Renal pelvis (tissue), 4 donors: ENCODE measurements around the gene ARHGAP9. TPM values are rescaled to one million over a fixed set of nuclear protein-coding genes. Genes with fewer than 3 reads are reported as not detected.
A peak's percentile ranks its signal among the peaks of the same experiment; 100 is the strongest.
"Not testable (repeated sequence)": the region's sequence is repeated elsewhere in the genome, so short reads cannot be mapped to it uniquely, and the experiment has no call there.

Experiments used
- DNase-seq: peaks from one replicate; pipeline ENCODE4 v3.0.0-alpha.2; 2013
- polyA plus RNA-seq, 3 donors: library from polyadenylated mRNA; unstranded; fragments of 120-200 nt; gene quantifications; one replicate each; pipeline ENCODE4 v1.2.1, GENCODE V29; 2013; ENCODE audit not compliant: insufficient read length in 3 of 3

ARHGAP9 gene
- polyA plus RNA-seq, 3 donors = 2.8 to 3.4 (median 3.3) TPM

DNA sequence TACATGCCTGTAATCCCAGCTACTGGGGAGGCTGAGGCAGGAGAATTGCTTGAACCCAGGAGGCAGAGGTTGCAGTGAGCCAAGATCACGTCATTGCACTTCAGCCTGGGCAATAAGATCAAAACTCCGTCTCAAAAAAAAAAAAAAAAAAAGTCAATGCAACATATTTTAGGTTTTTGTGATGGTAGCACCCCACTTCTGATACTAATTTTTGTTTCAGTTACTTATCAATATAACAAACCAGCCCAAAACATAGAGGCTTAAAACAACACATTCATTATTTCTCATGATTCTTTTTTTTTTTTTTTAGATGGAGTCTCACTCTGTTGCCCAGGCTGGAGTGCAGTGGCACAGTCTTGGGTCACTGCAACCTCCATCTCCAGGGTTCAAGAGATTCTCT is 38.3 kb downstream of the ARHGAP9 start:
- DNase-seq = not testable (repeated sequence)

DNA sequence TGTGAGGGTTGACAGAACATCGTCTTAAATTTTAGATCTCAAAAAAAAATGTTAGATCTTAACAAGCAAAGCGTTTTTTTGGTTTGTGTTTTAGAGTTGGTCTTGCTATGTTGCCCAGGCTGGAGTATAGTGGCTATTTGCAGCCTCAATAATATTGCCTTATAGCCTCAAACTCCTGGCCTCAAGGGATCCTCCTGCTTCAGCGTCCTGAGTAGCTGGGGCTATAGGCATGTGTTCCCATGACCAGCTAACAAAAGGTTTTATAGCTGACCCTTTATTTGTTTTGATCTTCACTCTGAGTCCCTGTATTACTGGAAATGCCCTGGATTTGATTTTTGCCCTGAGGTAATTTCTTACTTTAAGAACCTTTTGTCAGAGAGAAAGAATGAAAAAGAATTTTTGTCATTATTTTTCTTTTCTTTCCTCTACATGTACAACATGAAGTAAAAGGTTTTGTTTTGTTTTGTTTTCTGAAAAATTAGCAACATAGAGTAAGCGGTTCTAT is 39.9 kb downstream of the ARHGAP9 start:
- no peak for DNase-seq

DNA sequence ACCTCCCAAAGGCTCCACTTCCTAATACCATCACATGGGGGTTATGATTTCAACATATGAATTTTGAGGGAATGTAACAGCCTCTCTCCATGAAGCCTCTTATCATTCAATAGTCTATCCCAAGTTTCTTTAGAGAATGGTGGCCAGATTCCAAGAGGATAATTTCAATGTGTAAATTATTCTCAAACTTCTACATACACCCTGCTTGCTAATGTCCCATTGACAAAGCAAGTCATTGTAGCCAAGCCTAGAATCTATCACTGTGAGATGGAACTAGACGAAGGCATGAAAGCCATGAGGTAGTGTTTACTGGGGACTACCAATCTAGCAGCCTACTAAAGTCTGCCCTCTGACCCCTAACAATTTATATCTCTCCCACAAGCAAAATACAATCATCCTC is 41.3 kb downstream of the ARHGAP9 start:
- DNase-seq = no peak

DNA sequence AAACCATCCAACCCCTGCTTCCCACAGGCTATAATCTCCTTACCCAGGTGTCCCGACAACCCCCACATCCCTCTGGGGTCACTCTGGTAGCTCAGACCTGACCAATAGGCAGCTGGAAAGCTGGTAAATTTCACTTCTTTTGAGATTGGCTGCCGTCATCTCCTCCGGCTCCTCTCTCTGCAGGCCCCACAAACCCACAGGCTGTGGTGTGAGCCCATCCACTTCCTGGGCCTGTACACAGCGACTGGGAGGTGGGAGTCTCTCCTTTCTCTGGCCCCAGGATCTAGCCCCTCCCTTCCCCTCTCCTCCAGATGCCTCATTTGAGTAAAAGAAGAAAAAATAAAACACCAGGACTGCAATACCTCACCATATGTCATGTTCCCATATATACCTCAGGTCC is 44.4 kb downstream of the ARHGAP9 start:
- no peak for DNase-seq

DNA sequence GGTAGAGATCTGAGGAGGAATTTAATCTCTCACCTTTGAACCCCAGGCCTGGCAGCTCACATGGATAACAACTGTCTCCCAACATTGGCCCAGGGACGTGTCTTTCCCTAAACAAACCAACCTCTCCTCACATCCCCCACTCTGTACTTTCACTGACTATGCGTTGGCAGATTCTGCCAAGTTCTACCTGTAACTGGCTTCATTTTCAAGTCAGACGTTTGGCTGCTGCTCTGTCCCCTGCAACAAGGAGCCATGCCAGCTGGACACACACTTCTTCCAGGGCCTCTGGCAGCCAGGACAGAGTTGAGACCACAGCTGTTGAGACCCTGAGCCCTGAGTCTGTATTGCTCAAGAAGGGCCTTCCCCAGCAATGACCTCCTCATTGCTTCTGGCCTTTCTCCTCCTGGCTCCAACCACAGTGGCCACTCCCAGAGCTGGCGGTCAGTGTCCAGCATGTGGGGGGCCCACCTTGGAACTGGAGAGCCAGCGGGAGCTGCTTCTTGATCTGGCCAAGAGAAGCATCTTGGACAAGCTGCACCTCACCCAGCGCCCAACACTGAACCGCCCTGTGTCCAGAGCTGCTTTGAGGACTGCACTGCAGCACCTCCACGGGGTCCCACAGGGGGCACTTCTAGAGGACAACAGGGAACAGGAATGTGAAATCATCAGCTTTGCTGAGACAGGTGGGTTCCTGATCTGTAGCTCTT is 45.0 kb downstream of the ARHGAP9 start, which contains the start of gene INHBC:
TSS of gene INHBC (plus strand) at position 268 of the 707 bp plus-strand sequence. CDS start at position 371, 103 bp downstream.
- DNase-seq = no peak

DNA sequence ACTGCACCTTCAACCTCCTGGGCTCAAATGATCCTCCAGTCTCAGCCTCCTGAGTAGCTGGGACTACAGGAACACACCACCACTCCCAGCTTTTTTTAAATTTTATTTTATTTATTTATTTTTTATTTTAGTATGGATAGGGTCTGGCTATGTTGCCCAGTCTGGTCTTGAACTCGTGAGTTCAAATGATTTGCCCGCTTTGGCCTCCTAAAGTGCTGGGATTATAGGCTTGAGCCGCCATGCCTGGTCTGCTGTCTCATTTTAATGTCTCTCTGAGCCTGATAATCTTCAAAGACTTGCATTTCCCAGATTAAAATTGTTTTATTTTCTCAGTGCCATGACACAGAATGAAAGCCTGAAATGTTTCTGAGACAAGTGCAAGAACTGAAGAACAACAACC is 46.3 kb downstream of the ARHGAP9 start:
- DNase-seq = no peak

DNA sequence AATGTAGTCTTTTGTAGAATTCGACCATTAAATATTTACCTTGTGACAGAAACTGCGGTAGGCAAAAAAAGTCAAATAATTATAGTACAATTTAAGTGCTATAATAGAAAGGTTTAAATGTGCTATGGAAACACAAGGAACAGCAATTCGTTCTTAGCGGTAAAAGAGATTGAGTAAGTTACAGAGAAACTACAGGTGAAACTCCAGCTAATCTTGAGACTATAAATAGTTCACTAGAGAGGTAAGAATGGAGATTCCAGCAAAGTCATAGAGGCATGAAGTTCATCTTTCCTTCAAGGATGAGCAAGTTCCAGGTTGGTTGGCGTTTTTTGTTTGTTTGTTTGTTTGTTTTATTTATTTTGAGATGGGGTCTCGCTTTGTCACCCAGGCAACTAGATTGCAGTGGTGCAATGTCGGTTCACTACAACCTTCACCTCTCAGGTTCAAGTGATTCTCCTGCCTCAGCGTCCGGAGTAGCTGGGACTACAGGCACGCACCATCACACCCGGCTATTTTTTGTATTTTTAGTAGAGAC is 47.9 kb downstream of the ARHGAP9 start:
- DNase-seq = no peak

DNA sequence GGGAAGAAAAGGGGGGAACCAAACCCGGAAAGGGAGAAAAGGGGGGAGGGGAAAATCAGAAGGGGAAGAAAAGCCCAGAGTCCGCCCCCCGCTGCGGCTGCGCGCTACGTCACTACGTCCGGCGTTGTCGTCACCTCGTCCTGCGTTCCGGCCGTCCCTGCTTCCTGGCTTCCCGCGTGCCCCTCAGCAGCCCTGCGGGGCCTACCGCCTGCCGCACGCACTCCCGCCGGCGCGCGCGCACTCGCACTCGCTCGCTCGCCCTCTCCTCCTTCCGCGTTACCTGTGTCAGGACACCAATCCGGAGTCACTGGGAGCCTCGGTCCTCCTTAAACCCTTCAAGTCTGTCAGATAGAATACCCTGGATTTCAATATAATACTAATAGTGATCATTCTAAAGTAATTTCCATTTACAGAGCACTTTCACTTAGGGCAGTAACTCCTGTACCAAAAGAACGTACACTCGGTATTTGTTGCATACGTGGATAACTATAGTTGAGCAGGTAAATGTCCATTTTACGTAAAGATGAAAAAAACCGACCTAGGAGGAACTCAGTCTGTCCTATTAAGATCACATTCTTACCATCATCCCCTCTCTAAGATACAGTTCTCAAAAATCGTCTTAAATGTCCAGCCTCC is 48.6 kb downstream of the ARHGAP9 start, which contains the start of gene R3HDM2:
TSS of gene R3HDM2 (minus strand) at position 113 of the 636 bp plus-strand sequence. CDS start 120,615 bp downstream, outside the sequence.
- DNase-seq = peak; percentile 94

DNA sequence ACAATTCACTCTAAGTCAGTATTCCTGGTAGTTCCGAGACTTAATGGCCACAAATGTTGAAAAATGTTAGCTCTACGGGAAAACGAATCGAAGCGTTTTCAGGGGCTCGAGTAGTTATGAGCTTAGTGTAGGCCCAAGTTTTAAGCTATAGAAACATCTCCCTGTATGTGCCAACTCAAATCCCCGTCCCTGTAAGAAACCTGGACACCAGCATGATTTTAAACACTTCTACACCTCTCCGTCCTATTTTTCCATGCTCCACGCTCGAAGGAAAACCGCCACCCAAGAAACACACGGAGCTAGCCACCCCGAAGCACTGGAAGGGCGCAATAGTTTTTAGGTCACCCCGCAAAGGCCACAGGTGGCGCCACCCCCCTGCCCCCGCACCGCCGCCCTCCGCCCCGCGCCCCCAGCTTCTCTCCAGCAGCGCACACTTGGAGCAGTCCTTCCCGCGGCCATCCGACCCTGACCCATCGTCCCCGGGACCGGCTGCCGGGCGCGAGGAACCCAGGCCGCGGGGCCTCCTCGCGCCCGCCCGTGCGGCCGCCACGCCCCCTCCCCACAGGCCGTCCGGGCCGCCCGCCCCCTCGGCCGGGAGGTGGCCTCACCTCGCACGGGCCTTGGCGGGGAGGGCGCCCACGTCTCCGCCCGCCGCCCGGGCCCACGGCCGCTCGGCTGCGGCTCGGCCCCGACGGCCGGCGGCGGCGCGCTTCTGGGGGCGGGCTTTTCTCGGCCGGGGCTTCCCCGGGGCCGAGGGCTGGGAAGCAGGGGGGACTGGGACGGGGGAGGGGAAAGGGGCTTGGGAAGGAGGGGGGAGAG is 49.3 kb downstream of the ARHGAP9 start:
- DNase-seq = peak; percentile 30

DNA sequence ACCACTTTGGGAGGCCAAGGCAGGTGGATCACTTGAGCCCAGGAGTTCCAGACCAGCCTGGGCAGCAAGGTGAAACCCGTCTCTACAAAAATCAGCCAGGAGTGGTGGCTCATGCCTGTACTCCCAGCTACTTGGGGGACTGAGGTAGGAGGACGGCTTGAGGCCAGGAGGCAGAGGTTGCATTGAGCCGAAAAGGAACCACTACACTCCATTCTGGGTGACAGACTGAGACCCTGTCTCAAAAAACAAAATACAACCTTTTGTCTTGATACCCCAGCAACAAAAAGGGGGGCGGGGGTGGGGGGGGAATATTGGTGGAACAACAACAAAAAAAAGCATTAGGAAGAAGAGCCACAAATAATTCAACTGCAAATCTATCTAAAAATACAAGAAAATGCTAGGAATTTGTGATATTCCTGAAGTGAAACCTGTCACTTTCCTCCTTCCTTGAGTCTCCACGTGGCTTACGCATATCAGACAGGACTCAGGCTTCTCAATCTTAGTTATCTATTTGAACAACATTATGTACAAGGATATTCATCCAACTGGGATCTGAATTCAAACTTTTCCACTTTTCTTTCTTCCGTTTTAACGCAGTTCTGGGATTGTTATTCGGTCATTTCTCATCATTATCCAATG is 50.1 kb downstream of the ARHGAP9 start:
- no peak for DNase-seq

DNA sequence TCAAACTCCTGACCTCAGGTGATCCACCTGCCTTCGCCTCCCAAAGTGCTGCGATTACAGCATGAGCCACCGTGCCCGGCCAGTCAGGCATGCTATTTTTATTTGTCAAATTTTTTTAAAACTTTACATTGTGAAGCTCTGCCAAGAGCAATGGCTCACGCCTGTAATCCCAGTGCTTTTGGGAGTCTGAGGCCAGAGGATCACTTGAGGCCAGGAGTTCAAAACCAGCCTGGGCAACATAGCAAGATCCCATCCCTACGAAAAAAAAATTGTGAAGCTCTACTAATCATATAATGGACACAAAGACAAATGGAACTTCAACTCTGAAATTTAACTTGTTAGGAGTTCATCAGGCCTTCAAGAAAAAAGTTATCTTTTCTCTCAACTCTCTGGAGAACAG is 50.7 kb downstream of the ARHGAP9 start:
- DNase-seq = no peak

DNA sequence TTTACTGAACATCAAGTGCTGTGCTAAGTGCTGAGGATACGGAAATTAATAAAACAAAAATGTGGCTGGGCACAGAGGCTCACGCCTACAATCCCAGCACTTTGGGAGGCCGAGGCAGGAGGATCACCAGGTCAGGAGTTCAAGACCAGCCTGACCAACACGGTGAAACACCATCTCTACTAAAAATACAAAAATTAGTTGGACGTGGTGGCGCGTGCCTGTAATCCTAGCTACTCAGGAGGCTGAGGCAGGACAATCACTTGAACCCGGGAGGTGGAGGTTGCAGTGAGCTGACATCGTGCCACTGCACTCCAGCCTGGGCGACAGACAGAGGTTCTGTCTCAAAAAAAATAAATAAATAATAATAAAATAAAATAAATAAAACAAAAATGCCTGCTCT is 52.7 kb downstream of the ARHGAP9 start:
- not testable (repeated sequence) for DNase-seq

Other genes with a start within 250 kb of the ARHGAP9 start
- gene STAC3, start 228.7 kb downstream of the ARHGAP9 start, polyA plus RNA-seq = 1 to 10 TPM; 4.3 to 9.6 (median 7.8) TPM
- 10 to 100 TPM; 58.3 to 97.0 (median 88.7) TPM for gene R3HDM2, start 48.8 kb downstream of the ARHGAP9 start, polyA plus RNA-seq
- gene INHBC, start 45.1 kb downstream of the ARHGAP9 start, polyA plus RNA-seq = under 1 TPM; 0.22 to 0.27 (median 0.26) TPM
- under 1 TPM; 0.53 to 0.77 (median 0.53) TPM for gene INHBE, start 24.6 kb downstream of the ARHGAP9 start, polyA plus RNA-seq
- gene GLI1, start 20.1 kb downstream of the ARHGAP9 start, polyA plus RNA-seq = 10 to 100 TPM; 20.2 to 21.2 (median 20.5) TPM
- gene MARS1, start 8.2 kb upstream of the ARHGAP9 start, polyA plus RNA-seq = 100 to 1,000 TPM; 121 to 137 (median 133) TPM
- 10 to 100 TPM; 27.5 to 31.3 (median 31.2) TPM for gene DDIT3, start 40.6 kb upstream of the ARHGAP9 start, polyA plus RNA-seq
- gene MBD6, start 43.0 kb upstream of the ARHGAP9 start, polyA plus RNA-seq = 10 to 100 TPM; 61.1 to 96.4 (median 80.6) TPM
- gene DCTN2, start 67.3 kb upstream of the ARHGAP9 start, polyA plus RNA-seq = 100 to 1,000 TPM; 162 to 175 (median 171) TPM
- under 1 TPM; 0.41 to 0.68 (median 0.65) TPM for gene KIF5A, start 70.2 kb upstream of the ARHGAP9 start, polyA plus RNA-seq
- gene PIP4K2C, start 111.3 kb upstream of the ARHGAP9 start, polyA plus RNA-seq = 10 to 100 TPM; 37.2 to 45.5 (median 37.9) TPM
- 10 to 100 TPM; 61.2 to 67.0 (median 63.0) TPM for gene DTX3, start 125.0 kb upstream of the ARHGAP9 start, polyA plus RNA-seq
- 10 to 100 TPM; 24.9 to 33.9 (median 33.4) TPM for gene ARHGEF25, start 131.6 kb upstream of the ARHGAP9 start, polyA plus RNA-seq
- 1 to 10 TPM in 1 of 3 donors, under 1 TPM in 2; 0.87 to 1.1 (median 0.94) TPM for gene B4GALNT1, start 153.3 kb upstream of the ARHGAP9 start, polyA plus RNA-seq
- 100 to 1,000 TPM; 197 to 226 (median 220) TPM for gene OS9, start 214.3 kb upstream of the ARHGAP9 start, polyA plus RNA-seq